ENCODE measurements around the gene SLC44A1. TPM values are rescaled to one million over a fixed set of nuclear protein-coding genes. Genes with fewer than 3 reads are reported as not detected.

SLC44A1 gene
- total and polyA plus RNA-seq, 10 of the 15 experiments (the other 5 are each of a cell fraction or from before 2014, with no cell fraction given) = 2.4 to 21.2 (median 12.4) TPM

- FAIRE-seq = no peak
- intact Hi-C loops (cut with micrococcal nuclease; ENCODE audit: unreplicated experiment) (loop anchor here (5.0 to 10.0 kb wide), 3 partner anchors 109 to 474 kb away; partner anchors contain the start of gene TMEM38B), in situ Hi-C loops (cut with MboI) (no loop called here)
- Histone ChIP-seq H2AFZ (ENCODE audit: control insufficient read depth, low read depth, low read length) (no peak overlapping the region), H3K4me2 (ENCODE audit: control insufficient read depth, insufficient read depth) (no peak overlapping the region), H3K79me2 (ENCODE audit: control insufficient read depth, insufficient read depth, low read length) (peaks cover 4% of the 10 kb centered on the region), H3K27ac (ENCODE audit: control insufficient read depth, insufficient read depth) (no peak overlapping the region), H3K9me3 (replicated peaks; ENCODE audit: control insufficient read depth, insufficient read depth, low read length) (no peaks in the 10 kb centered on the region), H3K9ac (ENCODE audit: control insufficient read depth, insufficient read depth, low read length) (no peak overlapping the region), H3K27me3 (replicated peaks in 1 of 2; ENCODE audit: control insufficient read depth in 2 of 2, insufficient read depth in 2 of 2, low read length in 1 of 2) (no peaks in the 10 kb centered on the region), H4K20me1 (ENCODE audit: control insufficient read depth, insufficient read depth) (no peaks in the 10 kb centered on the region), H3K4me1 (ENCODE audit: control insufficient read depth, insufficient read depth, low read length) (peaks cover 7% of the 10 kb centered on the region), H3K4me3 (no peak overlapping the region), H3K36me3 (ENCODE audit: control insufficient read depth in 2 of 2, insufficient read depth in 2 of 2, low read length in 1 of 2) (no peaks in the 10 kb centered on the region)
- no peak for DNase-seq (ENCODE audit: low read depth, low spot score)
- ChIA-PET RAD21 (ENCODE audit: unreplicated experiment) (no interaction called here), CTCF (no interaction called here), POLR2A (no interaction called here), SMC1A (ENCODE audit: uncharacterized antibody, unreplicated experiment) (interaction anchor here (1.2 to 1.4 kb wide), 2 partner anchors 71 to 475 kb away, joined by 3 to 4 read pairs; no protein-coding TSS in a partner anchor)
- TF ChIP-seq, protein P1, sequence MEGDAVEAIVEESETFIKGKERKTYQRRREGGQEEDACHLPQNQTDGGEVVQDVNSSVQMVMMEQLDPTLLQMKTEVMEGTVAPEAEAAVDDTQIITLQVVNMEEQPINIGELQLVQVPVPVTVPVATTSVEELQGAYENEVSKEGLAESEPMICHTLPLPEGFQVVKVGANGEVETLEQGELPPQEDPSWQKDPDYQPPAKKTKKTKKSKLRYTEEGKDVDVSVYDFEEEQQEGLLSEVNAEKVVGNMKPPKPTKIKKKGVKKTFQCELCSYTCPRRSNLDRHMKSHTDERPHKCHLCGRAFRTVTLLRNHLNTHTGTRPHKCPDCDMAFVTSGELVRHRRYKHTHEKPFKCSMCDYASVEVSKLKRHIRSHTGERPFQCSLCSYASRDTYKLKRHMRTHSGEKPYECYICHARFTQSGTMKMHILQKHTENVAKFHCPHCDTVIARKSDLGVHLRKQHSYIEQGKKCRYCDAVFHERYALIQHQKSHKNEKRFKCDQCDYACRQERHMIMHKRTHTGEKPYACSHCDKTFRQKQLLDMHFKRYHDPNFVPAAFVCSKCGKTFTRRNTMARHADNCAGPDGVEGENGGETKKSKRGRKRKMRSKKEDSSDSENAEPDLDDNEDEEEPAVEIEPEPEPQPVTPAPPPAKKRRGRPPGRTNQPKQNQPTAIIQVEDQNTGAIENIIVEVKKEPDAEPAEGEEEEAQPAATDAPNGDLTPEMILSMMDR (IDR thresholded peaks at IDR 0.05 in 2 of 3, conservative IDR thresholded peaks at IDR 0.05 in 1 of 3; ENCODE audit: control insufficient read depth in 2 of 3, extremely low read depth in 1 of 3, insufficient read depth in 1 of 3, low read depth in 3 of 3, low read length in 3 of 3) = no peak
- TF ChIP-seq MAX (IDR thresholded peaks at IDR 0.05; ENCODE audit: low read depth, low read length) = no peak
- TF ChIP-seq, protein P2, sequence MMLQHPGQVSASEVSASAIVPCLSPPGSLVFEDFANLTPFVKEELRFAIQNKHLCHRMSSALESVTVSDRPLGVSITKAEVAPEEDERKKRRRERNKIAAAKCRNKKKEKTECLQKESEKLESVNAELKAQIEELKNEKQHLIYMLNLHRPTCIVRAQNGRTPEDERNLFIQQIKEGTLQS (IDR thresholded peaks at IDR 0.05; ENCODE audit: borderline replicate concordance, extremely low read depth, low read depth, low read length) = no peak
- no peak for TF ChIP-seq PBX3 (IDR thresholded peaks at IDR 0.05; ENCODE audit: insufficient replicate concordance, low read depth, low read length)
- TF ChIP-seq NFYA (IDR thresholded peaks at IDR 0.05; ENCODE audit: borderline replicate concordance, low read depth, low read length) = no peak
- no peak for TF ChIP-seq ZNF687 (IDR thresholded peaks at IDR 0.05)
- TF ChIP-seq ETV6 (conservative IDR thresholded peaks at IDR 0.05 in 1 of 2, IDR thresholded peaks at IDR 0.05 in 1 of 2; ENCODE audit: borderline replicate concordance in 1 of 2, low read depth in 1 of 2) = no peak
- TF ChIP-seq ZNF274 (IDR thresholded peaks at IDR 0.05; ENCODE audit: insufficient read depth, insufficient read length) = no peak
- no peak for TF ChIP-seq SMAD1 (IDR thresholded peaks at IDR 0.05; ENCODE audit: low read depth, partially characterized antibody)
- ATAC-seq = no peak
- BruUV-seq (replicated peaks) = no TSS peak
- 96% methylated on average over 3 of the region's 3 CpGs for WGBS (ENCODE audit: insufficient coverage, insufficient replicate concordance, low lambda C conversion rate, missing lambda C conversion rate)
These were observed 4.2 kb downstream of the SLC44A1 start for GRCh38 chr9:105248691-105249090.

All from GM12878 (cell line).